Fibroblast of upper back skin (primary cell): Measurements from ENCODE around the gene DHPS.
"Not testable (repeated sequence)": the region's sequence is repeated elsewhere in the genome, so short reads cannot be mapped to it uniquely, and the experiment has no call there.

ENCODE experiments used
- DNase-seq: peaks from one replicate; pipeline ENCODE4 v3.0.0-alpha.2; 2013

Gene DHPS

DNA sequence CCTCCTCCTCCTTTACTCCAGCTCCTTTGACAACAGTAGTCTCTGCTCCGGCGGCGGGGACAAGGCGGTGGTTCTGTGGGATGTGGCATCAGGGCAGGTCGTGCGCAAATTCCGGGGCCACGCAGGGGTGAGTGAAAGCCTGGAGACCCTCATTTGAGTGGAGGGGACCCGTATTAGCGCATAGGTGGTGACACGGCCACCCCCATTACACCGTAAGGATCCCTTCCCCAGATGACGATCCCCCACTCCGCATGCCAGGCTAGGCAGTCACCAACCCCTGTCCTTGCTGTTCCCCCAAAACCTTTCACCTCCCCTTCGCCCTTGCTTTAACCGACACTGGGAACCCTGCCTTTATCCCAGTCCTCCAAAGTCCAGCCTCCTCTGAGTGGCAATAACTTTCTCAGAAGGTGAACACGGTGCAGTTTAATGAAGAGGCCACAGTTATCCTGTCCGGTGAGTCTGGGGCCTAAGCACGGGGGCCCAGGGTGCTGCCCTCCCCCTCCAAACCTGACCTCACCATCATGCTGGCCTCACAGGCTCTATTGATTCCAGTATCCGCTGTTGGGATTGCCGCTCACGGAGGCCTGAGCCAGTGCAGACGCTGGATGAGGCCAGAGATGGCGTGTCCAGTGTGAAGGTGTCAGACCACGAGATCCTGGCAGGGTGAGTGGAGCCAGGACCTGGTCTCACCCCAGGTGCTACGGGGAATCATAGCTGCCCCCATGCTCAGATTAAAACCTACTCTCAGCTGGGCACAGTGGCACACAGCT, 11.3 kb downstream of the DHPS start:
- DNase-seq = no peak

DNA sequence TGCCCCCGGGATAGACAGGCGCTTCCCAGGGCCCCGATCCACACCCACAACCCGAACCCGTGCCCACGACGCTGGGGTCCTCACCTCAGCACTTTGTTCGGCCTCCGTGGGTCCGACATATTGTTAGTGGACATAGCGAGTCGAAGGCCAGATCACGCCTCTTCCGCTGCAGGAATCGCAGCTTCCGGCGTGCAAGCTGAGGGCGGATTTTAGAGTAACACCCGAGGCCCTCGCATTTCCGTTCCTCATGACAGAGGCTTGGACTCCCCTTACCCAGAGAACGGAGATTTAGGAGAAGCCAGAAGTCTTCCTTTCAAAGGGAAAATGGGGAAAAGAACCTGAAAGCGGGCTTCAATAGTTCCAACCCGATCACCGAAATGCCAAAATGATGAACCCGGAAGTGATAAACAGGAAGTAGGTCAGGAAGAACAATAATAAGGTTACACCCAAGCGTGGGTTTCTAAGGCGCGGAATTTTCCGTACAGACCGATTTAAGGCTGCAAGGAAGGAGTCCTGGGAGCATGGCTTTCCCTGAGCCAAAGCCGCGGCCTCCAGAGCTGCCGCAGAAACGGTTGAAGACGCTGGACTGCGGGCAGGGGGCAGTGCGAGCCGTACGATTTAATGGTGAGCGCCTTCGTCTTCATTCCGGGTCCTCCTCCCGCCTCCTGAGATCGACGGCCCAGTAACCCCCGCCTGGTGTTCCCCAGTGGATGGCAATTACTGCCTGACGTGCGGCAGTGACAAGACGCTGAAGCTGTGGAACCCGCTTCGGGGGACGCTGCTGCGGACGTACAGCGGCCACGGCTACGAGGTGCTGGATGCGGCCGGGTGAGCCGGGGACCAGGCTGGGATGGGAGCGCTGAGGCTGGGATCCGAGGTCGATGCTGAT, 12.2 kb downstream of the DHPS start:
- peak; percentile 74 for DNase-seq

DNA sequence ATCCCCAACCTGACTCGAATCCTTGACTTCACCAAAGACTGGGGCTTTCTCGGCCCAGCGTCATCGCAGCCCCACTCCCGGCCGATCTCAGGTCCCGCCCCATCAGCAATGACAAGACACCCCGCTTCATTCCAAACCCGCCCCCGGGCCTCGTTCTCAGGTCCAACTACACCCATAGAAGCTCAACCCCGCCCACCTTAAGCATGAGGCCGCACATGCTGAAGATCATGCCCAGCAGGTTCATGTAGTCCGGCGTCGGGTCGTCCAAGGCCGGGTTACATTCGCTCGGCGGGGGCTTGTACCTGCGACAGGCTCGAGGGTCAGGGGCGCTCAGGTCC, 12.8 kb downstream of the DHPS start:
- peak; percentile 21 for DNase-seq

DNA sequence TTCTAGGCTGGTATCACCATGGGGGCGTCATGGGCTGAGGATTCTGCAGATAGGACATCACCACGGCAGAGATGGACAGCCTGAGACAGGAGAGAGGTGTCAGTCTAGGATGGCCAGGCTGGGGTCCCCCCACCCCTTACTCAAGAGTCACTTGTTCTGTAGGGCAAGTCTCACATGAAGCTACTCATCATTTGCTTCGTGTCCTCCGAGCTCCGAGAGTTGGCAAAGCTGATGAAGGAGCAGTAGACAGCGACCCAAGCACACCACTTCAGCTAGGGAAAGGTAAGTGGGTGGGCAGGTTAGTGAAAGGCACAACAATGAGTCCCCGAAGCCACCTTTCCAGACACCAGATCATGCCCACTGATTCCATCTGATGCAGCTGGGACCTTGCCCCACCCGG, 13.3 kb downstream of the DHPS start:
- DNase-seq = no peak

DNA sequence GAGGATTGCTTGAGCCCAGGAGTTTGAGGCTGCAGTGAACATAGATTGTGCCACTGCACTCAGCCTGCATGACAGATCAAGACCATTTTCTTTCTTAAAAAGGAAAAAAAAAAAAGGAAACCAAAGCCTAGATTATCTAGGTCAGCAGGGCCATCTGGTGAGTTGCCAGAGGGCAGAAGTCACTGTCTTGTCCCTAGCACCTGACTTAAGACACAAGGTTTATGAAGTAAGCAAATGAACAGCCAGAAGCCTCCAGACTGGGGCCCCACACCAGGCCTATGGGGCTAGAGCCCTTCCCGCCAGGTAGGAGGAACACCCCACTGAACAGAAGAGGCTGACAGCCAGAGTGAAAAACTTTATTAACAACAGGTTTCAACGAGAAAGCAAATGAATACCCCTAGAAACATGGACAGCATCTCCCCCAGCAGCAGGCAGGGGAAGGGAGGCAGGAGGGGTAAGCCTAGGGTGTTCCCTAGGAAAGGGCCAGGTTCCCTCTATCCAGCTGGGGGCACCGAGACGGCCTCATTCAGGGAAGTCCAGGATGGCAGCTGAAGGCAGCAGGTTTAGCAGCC, 13.9 kb downstream of the DHPS start:
- no peak for DNase-seq

DNA sequence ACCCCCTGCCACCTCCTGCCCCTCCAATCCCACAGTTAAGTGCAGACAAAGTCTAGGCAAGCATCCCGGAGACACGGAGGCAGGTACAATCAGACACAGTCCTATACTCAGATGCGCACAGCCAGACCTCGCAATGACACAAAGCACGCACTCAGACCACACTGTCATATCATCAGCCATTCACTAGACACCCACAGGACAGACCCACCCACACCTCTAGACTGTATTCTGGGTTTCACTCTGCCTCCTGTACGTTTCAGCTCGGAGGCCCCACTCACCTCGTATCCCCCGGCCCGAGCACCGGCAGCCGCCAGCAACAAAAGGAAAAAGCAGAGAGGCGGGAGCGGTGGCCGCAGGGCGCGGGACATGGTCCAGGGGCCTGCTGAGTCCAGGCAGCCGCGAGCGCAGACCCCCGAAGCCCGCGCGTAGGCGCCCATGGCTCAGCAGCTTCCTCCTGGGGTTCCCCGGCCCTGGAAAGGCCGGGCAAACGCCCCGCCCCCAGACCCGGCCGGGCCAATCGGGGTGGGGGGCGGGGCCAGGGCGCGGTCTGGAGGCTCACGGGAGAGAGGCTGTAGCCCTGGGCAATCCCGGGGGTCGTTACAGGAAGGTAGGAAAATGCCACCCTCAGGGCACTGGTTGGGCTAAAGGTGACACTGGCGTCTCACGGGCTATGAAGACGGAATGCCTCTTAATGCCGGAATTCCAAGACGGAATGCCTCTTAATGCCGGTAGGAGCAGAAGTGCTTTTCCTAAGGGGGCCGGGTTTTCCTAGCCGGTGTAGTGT, 15.2 kb downstream of the DHPS start, which contains the start of the genes MAN2B1 and WDR83:
MAN2B1 (minus strand) TSS at position 478 of the 784 bp plus-strand sequence; CDS start at position 437, 41 bp downstream.
WDR83 (plus strand) TSS at position 543 of the 784 bp plus-strand sequence. CDS start 2,984 bp downstream, outside the sequence.
- DNase-seq = peak; percentile 62

DNA sequence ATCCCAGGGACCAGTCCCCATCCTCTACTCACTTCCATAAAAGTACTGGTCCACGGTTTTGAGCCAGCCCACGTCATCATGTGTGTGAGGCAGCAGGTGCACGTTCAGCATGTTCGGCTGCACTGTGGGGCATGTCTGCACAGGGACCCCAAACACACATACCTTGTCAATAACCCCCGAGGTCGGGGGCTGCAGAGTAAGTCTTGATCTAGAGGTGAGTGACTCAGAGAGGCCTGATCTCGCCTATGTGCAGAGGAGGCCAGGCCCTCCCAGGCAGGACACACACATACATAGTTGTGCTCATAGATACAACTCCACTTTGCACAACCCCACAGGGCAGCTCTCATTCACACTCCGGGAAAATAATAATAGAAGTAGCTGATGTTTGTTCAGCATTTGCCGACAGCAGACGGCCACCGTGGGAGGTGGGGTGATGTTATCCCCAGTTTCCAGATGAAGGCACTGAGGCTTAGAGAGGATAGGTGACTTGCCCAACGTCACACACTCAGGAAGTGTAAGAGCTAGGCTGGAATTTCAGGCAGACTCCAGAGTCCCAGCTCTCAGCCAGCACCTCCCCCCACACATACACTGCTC, 15.9 kb downstream of the DHPS start:
- peak; percentile 9 for DNase-seq

DNA sequence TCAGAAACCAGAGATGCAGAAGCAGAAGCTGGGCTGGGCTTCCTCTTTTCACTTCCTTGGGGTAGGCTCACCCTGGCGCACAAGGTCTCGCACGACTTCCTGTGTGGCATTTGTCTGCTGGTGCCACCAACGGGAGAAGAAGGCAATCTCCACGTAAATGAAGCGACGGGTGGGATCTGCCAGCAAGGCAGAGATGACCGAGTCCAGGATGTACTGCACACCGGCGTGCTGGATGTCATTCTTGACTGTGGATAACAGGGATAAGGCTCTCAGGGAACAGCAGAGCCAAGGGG, 16.5 kb downstream of the DHPS start:
- no peak for DNase-seq

DNA sequence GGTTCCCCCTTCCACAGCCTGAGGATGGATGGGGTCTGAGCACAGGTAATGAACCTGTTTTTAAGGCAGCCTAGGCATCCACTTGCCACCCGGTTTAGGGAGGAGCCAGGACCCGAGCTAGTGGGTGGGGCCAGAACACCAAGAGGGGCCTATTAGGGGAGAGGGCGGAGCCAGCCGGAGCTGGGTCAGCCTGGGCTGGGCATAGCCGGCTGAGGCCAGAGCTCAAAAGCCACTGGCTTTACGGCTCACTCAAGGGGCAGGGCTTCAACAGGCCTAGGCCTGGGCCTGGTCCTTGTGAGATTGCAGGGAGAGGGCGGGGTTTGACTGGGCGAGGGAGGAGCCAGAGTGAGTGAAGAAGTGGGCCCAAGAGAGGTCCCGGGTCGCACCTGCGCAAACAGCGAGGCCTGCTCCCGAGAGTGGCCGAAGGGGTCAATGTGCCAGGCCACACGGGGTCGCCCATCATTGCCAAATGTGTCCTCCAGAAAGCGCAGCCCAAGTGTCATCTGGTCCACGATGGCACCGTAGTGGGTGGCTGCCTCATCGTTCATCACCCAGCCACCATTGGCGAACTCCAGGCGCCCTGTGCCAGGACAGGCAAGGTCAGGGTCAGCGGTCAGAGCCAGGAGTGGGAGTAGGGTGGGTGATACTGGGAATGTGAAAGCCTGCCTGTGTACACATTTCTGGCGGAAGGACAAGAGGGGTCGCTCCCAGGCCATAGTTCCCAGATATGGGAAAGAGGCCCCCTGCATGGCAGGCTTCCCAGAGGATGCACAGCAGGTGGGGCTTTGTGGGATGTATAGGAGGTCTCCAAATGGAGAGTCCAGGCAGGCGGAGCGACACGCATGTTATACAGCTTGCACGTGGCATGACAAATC, 17.0 kb downstream of the DHPS start:
- no peak for DNase-seq

DNA sequence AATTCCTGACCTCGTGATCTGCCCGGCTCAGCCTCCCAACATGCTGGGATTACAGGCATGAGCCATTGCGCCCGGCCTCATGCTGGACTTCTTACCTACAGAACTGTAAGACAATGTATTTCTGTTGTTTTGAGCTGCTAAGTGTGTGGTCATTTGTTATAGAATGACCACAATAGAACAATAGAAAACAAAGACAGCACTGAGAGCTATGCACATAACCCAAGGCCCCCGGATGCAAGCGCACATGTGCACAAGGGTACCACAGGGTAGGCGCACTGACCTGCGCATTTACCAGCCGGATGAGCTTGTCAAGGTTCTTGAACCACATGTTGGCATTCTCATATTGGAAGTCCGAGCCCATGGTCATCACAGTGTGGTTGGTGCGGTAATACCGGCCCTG, 20.7 kb downstream of the DHPS start:
- no peak for DNase-seq

DNA sequence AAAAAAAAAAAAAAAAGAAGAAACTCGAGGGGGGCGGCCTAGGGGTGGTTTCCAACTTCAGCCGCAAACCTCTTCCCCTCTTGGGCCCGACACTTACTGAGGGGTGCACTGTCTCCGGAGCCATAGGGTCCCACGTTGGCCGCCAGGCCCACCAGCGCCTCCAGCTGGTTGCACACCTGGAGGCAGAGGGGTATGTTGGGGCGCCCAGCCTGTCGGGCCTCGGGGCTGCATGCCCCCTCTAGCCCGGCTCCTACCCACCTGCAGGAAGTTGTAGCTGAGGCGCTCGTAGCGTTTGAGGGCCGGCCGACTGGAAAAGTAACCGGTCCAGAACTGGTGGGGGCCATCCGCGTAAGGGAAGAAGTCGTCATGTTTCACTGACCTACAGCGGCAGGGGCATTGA, 23.7 kb downstream of the DHPS start:
- DNase-seq = no peak

DNA sequence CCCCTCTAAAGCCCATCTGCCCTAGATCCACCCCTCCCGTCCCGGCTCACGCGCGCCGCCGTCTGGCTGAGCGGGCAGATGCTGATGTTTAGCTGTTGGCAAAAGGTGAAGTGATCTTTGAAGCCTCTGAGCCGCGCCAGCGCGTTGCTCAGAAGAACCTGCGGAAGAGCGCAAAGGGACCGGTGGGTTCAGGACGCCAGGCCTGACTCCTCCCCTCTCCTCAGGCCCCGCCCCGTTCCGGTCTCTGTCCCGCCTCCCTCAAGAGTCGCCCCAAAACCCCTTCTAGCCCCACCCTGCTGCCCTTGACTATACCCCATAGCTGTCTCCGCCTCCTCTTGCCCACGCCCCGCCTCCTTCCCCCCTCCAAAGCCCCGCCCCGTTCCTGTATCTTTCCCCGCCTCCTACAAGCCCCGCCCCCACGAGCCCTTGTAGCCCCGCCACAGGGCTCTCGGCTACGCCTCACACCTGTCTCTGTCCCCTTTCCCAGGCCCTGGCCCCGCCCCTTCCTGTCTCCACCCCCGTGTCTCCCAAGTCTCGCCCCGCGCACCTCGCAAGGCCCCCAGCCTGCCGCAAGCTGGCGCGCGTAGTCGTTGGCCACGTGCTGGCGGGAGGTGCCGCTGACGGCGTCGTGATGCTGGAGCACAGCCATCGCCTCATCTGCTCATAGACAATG, 24.6 kb downstream of the DHPS start:
- DNase-seq = no peak

DNA sequence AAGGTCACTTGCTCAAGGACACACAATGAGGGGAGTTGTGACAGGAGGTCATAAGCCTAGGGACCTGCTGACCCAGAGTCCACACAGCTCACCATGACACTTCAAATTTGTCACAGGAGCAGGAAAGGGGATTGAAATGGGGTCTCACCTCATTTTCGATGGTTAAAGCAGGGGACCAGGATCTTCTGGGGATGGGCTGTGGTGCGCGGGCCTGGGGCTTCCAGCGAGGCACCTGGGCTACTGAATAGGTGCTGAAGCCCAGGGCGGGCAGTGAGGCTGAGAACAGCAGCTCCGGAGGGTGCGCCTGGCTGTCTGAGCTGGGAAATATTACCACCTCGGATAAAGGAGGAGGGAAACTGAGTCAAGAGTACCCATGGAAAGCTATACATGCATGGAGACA, 26.1 kb downstream of the DHPS start:
- DNase-seq = no peak

DNA sequence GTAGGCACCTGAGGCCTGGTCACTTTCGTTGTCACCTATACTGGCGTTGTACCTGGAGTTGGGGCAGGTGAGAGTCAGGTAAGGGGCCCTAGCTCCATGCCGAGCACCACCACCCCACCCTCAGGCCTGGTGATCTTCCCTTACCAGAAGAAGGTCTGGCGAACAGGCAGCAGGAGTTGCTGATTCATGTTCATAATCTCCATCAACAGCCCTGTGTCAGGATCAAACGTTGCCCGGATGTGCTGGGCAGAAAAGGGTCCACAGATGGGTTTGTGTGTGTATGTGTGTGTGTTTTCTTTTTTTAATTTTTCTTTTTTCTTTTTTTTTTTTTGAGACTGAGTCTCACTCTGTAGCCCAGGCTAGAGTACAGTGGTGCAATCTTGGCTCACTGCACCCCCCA, 29.5 kb downstream of the DHPS start:
- no peak for DNase-seq

DNA sequence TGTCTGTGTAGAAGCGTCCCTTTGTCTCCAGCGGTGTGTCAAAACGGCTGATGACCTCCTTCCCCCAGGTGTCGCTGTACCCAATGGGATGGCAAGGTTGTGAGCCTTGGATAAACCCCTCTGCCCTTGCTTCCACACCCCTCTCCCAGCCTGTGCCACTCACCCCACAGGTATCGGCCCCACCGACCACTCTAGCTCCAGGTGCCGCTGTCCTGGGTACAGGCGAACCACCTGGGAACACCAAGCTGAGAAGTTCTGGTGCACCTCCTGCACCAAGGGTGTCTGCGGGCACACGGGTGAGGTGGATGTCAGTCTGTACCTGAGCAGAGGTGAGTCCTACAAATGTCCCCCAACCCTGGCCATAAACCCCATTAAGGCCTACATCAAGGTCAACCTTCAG, 31.7 kb downstream of the DHPS start:
- no peak for DNase-seq

DNA sequence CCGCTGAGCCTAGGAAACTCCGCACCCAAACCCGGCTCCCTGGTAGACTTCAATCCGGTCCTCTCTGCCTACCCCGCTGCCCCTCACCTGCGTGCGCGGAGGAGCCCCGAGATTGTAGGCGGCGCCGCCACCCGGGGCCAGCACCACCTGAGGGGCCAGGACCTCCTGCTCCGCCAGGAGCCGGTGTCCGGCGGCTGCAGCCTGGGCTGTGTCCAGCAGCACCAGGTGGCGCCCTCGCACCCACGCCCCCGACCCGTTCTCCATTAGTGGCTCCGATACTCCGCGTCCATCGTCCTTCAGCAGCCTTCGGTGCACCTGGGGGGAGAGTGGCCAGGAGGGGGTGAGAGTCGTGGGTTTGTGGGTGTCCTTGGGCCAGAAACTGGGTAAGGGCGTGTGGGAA, 33.6 kb downstream of the DHPS start:
- DNase-seq = no peak

DNA sequence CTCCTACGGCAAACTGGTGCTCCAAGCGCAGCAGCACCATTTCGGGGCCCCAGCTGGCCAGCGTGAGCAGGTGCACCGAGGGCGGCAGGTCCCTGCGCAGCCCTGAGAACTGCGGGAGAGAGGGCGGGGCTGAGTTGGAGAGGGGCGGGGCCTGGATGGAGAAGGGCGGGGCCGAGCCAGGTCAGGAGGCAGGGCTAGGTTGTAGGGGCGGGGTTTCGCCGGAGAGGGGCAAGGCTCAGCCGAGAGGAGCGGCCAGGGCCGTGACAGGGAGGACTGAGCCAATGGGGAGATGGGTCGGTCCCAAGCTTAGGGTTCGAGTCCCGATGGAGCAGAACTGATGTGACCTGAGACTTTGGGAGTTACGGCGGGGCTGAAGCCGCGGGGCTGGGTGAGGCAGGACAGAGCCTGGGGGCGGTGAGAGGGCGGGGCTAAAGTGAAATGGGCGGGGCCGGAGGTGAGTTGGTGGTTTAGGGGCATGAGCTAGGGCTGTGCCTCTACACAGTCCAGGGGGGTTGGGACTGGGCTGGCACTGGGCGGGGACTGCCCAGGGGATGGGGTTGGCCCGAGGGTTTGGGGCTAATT, 34.1 kb downstream of the DHPS start:
- DNase-seq = peak; percentile 11

DNA sequence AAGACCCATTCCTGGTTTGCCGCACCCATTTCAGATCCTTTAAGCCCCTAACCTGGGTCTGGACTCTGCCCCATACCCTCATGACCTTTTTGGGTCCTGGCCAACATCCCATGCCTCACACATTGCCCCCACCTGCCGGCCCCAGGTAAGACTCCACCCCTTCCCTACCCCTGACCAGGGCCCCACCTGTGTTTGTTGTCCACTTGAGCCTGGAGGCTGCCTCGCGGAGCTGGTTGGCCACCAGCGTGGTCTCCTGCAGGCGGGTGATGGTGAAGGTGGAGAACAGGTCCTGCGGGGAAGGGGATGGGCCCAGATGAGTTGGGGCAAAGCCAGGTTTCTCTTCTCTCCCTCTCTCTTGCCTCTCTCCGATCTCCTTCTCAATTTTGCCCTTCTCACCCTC, 34.6 kb downstream of the DHPS start:
- no peak for DNase-seq

DNA sequence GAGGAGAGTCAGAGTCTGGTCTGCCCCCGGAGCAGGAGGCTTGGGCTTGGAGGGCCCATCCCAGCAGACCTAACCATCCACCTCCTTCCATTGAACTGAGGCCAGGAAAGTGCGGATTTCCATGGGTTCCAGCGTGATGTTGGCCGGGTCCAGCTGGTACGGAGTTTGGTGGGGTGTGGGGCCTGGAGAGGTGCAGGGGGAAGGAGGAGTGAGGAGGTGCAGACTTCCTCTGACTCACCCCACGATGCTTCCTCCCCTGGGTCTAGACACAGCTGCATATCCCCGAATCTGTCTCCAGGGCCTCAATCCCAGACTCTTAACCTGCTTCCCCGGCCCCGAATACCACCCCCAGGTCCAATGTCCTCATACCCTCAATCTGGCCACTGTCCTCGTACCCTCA, 35.1 kb downstream of the DHPS start:
- DNase-seq = no peak

DNA sequence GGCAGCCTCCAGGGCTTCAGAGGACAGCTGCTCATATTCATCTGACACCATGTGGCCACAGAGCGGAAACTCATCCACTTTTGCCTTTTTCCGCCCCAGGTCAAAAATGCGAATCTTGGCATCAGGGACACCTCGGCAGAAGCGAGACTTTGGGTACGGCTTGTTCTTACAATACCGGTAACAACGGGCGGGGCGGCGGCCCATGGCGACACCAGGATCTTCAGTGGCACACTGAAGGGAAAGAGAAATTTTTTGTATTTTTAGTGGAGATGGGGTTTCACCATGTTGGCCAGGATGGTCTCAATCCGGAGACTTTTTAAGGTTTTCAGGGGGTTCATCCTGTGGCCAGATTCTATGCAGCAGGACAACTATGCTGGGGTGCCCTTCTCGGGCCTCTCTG, 38.0 kb downstream of the DHPS start:
- DNase-seq = not testable (repeated sequence)

DNA sequence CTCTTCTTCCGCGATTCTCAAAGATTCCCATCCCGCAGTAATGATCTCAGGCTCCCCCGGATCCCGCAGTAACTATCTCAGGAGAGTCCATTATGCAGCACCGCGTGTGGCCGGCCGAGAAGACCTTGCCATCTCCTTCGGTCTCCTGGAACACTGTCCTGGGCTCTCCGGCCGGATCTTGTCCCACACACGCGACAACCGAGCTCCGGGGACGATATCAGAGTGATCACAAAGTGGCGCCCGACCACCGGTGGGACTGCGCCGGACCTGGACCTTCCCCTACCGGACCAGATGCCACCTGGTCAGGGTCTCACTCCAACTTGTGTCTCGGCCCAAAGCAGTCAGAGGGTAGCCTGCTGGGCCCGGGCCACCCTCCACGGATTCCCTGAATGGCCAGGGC, 39.2 kb downstream of the DHPS start:
- DNase-seq = no peak
